BJ (cell line): Measurements from ENCODE around the gene LPCAT4. TPM values are rescaled to one million over a fixed set of nuclear protein-coding genes. Genes with fewer than 3 reads are reported as not detected.

ENCODE experiments used
- CTCF ChIA-PET: fragments of 350-600 bp; formaldehyde crosslinking; extraction: SDS; loops from one replicate; lab custom pipeline; 2021; ENCODE audit warnings: antibody characterized with exemption, inconsistent platforms; lab: Yijun Ruan, JAX
- POLR2A ChIA-PET: fragments of 300-600 bp; sonication (Branson Sonifier 250); formaldehyde crosslinking; extraction: SDS; loops from one replicate; lab custom pipeline; 2021; ENCODE audit warnings: antibody characterized with exemption; lab: Charles Lee
- DNase-seq: peaks from one replicate; pipeline ENCODE4 v3.0.0-alpha.2; 2011; ENCODE audit warnings: low read depth
- H3K27me3 ChIP-seq: 2 replicates; pipeline ENCODE4 v1.6.0; 2011; ENCODE audit warnings: low read length; ENCODE audit not compliant: control insufficient read depth, insufficient read depth
- H3K36me3 ChIP-seq: 2 replicates; pipeline ENCODE4 v1.5.1; 2011; ENCODE audit warnings: low read length; ENCODE audit not compliant: control insufficient read depth, insufficient read depth
- H3K4me3 ChIP-seq: 2 replicates; pipeline ENCODE4 v1.5.1; 2011; ENCODE audit warnings: low read depth, mild to moderate bottlenecking, control low read depth, low read length
- polyA plus RNA-seq: library from polyadenylated mRNA; depleted of rRNA; stranded (reverse); fragments of >200 nt; gene quantifications from 2 replicates; pipeline ENCODE4 v1.2.3, GENCODE V29; 2011
- TF ChIP-seq, protein P1 (sequence below): IDR thresholded peaks from 2 replicates; pipeline ENCODE4 v1.5.1; 2011; ENCODE audit warnings: low read depth, mild to moderate bottlenecking, control low read depth, inconsistent platforms, low read length, moderate library complexity; ENCODE audit not compliant: insufficient read depth

LPCAT4 gene
- polyA plus RNA-seq, 1 experiment: 45.3 TPM

DNA sequence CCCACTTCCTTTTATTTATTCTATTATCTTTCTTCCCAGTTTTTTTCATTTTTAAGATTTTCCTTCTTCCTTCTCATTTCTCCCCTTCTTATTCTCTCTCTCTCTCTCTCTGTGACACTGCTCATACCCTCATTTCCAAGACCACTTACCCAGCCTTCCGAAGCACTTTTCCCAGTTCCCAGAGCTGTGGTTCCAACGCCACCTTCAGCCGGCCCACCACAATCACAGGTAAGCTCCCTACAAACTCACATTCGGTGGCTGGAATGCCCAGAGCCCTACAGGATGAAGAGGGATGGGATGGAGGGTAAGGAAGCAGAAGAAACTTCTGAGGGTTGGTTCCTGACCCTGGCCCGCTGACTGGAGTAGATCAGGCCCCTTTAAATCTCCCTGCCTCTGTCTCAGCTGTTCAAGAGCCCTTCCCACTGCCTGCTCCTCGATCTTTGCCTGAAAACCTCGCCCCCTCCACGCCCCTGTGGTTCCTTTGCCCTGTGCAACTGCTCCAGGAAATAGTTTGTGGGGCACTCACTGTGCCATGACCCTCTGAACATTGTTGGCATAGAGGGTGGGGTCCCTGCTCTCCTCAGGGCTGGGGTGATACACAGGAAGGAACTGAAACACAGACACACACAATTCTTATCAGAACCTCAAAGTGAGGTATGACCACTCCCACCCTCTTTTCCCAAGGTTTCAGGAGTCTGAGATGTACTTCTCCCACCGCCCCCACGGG is 4.8 kb downstream of the LPCAT4 start:
- CTCF ChIA-PET: interaction anchor here (1.6 to 2.5 kb wide), 2 partner anchors 9 to 19 kb away, joined by 5 to 15 read pairs; partner anchors contain the start of genes NOP10 and NUTM1
- no peak overlapping the region for H3K4me3 ChIP-seq
- no peaks in the 10 kb centered on the region for H3K27me3 ChIP-seq
- peaks cover 20% of the 10 kb centered on the region for H3K36me3 ChIP-seq
- POLR2A ChIA-PET: no interaction called here
- TF ChIP-seq, protein P1, sequence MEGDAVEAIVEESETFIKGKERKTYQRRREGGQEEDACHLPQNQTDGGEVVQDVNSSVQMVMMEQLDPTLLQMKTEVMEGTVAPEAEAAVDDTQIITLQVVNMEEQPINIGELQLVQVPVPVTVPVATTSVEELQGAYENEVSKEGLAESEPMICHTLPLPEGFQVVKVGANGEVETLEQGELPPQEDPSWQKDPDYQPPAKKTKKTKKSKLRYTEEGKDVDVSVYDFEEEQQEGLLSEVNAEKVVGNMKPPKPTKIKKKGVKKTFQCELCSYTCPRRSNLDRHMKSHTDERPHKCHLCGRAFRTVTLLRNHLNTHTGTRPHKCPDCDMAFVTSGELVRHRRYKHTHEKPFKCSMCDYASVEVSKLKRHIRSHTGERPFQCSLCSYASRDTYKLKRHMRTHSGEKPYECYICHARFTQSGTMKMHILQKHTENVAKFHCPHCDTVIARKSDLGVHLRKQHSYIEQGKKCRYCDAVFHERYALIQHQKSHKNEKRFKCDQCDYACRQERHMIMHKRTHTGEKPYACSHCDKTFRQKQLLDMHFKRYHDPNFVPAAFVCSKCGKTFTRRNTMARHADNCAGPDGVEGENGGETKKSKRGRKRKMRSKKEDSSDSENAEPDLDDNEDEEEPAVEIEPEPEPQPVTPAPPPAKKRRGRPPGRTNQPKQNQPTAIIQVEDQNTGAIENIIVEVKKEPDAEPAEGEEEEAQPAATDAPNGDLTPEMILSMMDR: no peak
- no peak for DNase-seq

- POLR2A ChIA-PET: no interaction called here
- TF ChIP-seq, protein P1: no peak
- CTCF ChIA-PET: interaction anchor here (1.4 to 2.5 kb wide), 4 partner anchors 8 to 152 kb away, joined by 3 to 15 read pairs (median 6); partner anchors contain the start of genes KATNBL1, NOP10 and NUTM1
Measured at GRCh38 chr15:34361278-34361677, 5.7 kb downstream of the LPCAT4 start.

DNA sequence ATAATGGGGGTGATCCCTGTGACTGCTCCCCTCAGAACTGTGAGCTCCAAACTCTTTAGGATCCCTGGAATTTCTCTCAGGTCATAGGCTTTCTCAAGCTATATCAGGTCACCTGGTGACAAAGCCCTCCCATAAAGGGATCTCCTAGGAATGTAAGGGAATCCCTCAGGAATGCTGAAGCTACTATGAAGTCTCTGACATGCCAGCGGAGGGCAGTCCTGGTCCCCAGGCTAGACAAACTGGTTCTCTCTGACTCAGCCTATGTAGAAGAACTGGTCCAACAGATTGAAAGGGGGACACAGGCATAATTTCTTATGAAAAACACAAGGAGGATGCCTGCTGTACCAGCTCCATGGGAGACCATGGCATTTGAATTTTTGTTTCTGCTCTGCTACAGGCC is 6.7 kb downstream of the LPCAT4 start:
- TF ChIP-seq, protein P1: no peak
- no peaks in the 10 kb centered on the region for H3K27me3 ChIP-seq
- CTCF ChIA-PET: interaction anchor here (1.1 to 2.5 kb wide), 5 partner anchors 8 to 250 kb away, joined by 3 to 15 read pairs (median 5); partner anchors contain the start of genes KATNBL1, NOP10 and NUTM1
- H3K4me3 ChIP-seq: no peak overlapping the region
- no peak for DNase-seq
- H3K36me3 ChIP-seq: peaks cover 23% of the 10 kb centered on the region
- POLR2A ChIA-PET: no interaction called here

More at GRCh38 chr15:34361278-34361677, 5.7 kb downstream of the LPCAT4 start:
- no peak for DNase-seq
- no peak overlapping the region for H3K4me3 ChIP-seq
- H3K27me3 ChIP-seq: no peaks in the 10 kb centered on the region
- H3K36me3 ChIP-seq: peaks cover 23% of the 10 kb centered on the region

DNA sequence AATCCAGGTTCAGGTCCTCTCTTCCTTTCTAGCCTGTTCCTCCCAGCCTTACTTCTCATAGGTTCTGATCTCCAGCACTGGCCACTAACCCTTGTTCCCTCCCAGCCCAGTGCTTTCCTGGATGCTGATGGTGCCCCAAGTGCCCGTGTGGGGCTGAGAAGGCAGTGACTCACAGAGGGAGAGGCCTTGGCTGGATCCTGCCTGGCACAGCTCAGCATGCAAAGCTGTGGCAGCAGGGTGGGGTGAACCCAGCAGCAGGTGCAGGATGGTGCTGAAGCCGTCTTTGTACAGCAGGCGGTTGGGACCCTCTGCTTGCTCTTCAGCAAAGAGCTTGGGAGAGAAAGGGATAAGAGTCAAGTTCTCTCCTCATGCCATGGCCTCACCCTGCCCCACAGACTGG is 7.6 kb downstream of the LPCAT4 start:
- H3K4me3 ChIP-seq: no peak overlapping the region
- TF ChIP-seq, protein P1: no peak
- ChIA-PET CTCF (interaction anchor here (1.0 to 2.5 kb wide), 4 partner anchors 9 to 249 kb away, joined by 3 to 15 read pairs (median 4); partner anchors contain the start of genes NOP10 and NUTM1), POLR2A (no interaction called here)
- H3K36me3 ChIP-seq: peaks cover 23% of the 10 kb centered on the region
- no peaks in the 10 kb centered on the region for H3K27me3 ChIP-seq
- no peak for DNase-seq

GRCh38 chr15:34358948-34359347 is 8.0 kb downstream of the LPCAT4 start:
- ChIA-PET CTCF (interaction anchor here (1.0 to 3.5 kb wide), 5 partner anchors 9 to 249 kb away, joined by 3 to 11 read pairs (median 4); partner anchors contain the start of genes LPCAT4, NOP10 and NUTM1), POLR2A (no interaction called here)
- no peak for DNase-seq
- TF ChIP-seq, protein P1: no peak
- Histone ChIP-seq H3K36me3 (peaks cover 20% of the 10 kb centered on the region), H3K4me3 (no peak overlapping the region), H3K27me3 (no peaks in the 10 kb centered on the region)
